ENCODE measurements around the gene SMYD1. TPM values are rescaled to one million over a fixed set of nuclear protein-coding genes. Genes with fewer than 3 reads are reported as not detected.

SMYD1 gene
- total RNA-seq, 2 donors from 2014 or later = not detected

DNA sequence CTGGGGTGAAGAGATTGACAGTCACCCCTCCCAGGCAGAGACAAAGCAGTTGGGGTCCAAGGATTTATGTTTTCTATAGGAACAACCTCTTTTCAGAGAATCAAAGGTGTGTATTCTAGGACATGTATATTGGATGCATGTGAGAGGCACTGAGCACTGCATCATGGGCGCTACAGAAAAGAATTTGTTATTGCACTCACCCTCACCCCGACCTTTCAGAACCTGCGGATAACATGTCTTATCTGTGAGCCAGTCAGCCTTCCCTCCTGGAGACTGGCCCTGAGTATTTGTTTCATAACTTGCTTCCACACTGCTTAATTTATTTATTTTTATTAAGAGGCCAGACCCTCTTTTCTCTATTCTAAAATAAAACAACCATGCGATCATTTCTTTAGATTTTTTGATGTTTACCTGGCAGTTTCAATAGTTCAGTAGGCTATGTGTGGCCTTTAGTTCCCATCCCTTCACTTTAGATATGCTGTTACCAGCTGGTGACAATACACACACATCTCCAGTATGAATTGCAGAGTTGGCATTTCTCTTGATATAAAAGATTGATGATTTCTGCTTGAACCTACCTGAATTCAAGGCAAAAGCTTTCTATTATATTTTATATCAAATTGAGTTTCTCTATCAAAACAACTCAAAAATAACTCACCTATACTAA, 30.4 kb downstream of the SMYD1 start:
- H3K9me3 ChIP-seq = no peaks in the 10 kb centered on the region
- TF ChIP-seq, protein P1, sequence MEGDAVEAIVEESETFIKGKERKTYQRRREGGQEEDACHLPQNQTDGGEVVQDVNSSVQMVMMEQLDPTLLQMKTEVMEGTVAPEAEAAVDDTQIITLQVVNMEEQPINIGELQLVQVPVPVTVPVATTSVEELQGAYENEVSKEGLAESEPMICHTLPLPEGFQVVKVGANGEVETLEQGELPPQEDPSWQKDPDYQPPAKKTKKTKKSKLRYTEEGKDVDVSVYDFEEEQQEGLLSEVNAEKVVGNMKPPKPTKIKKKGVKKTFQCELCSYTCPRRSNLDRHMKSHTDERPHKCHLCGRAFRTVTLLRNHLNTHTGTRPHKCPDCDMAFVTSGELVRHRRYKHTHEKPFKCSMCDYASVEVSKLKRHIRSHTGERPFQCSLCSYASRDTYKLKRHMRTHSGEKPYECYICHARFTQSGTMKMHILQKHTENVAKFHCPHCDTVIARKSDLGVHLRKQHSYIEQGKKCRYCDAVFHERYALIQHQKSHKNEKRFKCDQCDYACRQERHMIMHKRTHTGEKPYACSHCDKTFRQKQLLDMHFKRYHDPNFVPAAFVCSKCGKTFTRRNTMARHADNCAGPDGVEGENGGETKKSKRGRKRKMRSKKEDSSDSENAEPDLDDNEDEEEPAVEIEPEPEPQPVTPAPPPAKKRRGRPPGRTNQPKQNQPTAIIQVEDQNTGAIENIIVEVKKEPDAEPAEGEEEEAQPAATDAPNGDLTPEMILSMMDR (IDR thresholded peaks at IDR 0.05) = no peak
- ATAC-seq (ENCODE audit: insufficient number of reproducible peaks, low FRiP score, low read depth) = no peak
- no peak for DNase-seq (ENCODE audit: low spot score)
- H3K27me3 ChIP-seq (replicated peaks; ENCODE audit: insufficient read depth) = no peaks in the 10 kb centered on the region
- H3K27ac ChIP-seq = no peak overlapping the region
- no peaks in the 10 kb centered on the region for H3K4me1 ChIP-seq (ENCODE audit: control insufficient read depth in 1 of 2, low read depth in 2 of 2)
- H3K36me3 ChIP-seq = no peaks in the 10 kb centered on the region
- H3K4me3 ChIP-seq = no peak overlapping the region

DNA sequence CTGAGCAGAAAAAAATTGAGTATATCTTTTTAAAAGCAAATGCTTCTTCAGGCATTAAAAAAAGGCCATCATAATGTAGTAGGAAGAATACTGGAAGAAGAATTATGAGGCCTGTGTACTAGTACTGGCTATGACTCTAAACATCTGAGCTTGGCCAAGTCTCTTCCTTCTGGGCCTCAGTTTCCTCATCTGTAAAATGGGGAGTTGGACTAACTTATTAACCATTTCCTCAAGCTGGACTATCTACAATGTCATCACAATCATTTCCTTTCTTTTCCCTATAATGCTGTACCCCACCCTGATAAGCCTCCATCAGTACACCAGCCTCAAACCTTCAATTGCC, 30.9 kb downstream of the SMYD1 start:
- H3K27me3 ChIP-seq (replicated peaks; ENCODE audit: insufficient read depth) = no peaks in the 10 kb centered on the region
- no peak for ATAC-seq (ENCODE audit: insufficient number of reproducible peaks, low FRiP score, low read depth)
- H3K36me3 ChIP-seq = no peaks in the 10 kb centered on the region
- no peak overlapping the region for H3K4me3 ChIP-seq
- no peaks in the 10 kb centered on the region for H3K9me3 ChIP-seq
- no peak for DNase-seq (ENCODE audit: low spot score)
- no peaks in the 10 kb centered on the region for H3K4me1 ChIP-seq (ENCODE audit: control insufficient read depth in 1 of 2, low read depth in 2 of 2)
- H3K27ac ChIP-seq = no peak overlapping the region
- TF ChIP-seq, protein P1 (IDR thresholded peaks at IDR 0.05) = no peak

DNA sequence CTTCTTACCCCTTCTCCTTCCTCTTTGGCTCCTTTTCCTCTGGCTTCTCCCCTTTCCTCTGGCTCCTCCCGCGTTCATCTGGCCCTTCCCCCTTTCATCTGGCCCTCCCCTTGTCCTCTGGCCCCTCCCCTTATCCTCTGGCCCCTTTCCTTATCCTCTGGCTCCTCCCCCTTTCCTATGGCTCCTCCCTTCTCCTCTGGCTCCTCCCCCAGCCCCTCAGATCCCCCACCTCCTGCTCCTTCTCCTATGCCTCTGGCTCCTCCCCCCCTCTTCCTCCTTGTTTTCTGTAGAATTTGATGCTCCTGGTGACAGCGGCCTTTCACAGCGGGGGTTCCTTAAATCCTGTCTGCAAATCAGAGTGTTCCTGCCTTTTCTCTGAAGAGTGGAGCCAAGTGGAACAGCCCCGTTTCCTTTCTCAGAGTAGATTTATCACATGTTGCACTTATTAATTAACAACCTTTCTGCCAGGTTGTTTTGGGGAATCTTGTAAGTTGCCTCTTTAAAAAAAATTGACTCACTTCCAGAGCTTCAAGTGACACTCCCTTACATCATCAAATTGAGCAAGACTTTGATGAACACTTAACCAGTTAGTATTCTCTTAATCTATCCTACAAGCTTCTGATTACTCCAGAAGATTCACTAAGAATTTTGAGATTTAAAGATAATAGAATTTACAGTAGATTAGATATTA, 32.3 kb downstream of the SMYD1 start:
- H3K27me3 ChIP-seq (replicated peaks; ENCODE audit: insufficient read depth) = no peaks in the 10 kb centered on the region
- DNase-seq (ENCODE audit: low spot score) (no peak), ATAC-seq (ENCODE audit: insufficient number of reproducible peaks, low FRiP score, low read depth) (no peak)
- no peaks in the 10 kb centered on the region for H3K9me3 ChIP-seq
- H3K4me3 ChIP-seq = no peak overlapping the region
- TF ChIP-seq, protein P1 (IDR thresholded peaks at IDR 0.05) = no peak
- H3K27ac ChIP-seq = no peak overlapping the region
- no peaks in the 10 kb centered on the region for H3K4me1 ChIP-seq (ENCODE audit: control insufficient read depth in 1 of 2, low read depth in 2 of 2)
- H3K36me3 ChIP-seq = no peaks in the 10 kb centered on the region

DNA sequence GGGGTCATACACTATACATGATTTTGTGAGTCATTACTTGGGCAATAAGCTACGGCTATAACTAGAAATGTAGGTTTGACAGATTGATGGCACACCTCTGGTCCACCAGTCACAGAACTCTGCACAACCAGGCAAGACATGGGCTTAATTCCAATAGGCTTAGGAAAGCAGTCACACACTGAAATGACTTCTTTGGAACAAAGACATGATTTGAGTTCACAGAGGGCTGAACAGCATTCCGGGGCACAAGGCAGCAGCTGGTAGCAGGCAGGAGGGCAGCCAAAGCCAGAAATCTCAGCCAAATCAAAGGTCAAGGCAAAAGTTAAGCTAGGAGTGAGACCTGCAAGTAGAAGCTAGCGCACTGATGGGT, 32.8 kb downstream of the SMYD1 start:
- Histone ChIP-seq H3K9me3 (no peaks in the 10 kb centered on the region), H3K27ac (no peak overlapping the region), H3K4me1 (ENCODE audit: control insufficient read depth in 1 of 2, low read depth in 2 of 2) (no peaks in the 10 kb centered on the region), H3K36me3 (no peaks in the 10 kb centered on the region), H3K27me3 (replicated peaks; ENCODE audit: insufficient read depth) (no peaks in the 10 kb centered on the region), H3K4me3 (no peak overlapping the region)
- no peak for ATAC-seq (ENCODE audit: insufficient number of reproducible peaks, low FRiP score, low read depth)
- TF ChIP-seq, protein P1 (IDR thresholded peaks at IDR 0.05) = no peak
- DNase-seq (ENCODE audit: low spot score) = no peak

DNA sequence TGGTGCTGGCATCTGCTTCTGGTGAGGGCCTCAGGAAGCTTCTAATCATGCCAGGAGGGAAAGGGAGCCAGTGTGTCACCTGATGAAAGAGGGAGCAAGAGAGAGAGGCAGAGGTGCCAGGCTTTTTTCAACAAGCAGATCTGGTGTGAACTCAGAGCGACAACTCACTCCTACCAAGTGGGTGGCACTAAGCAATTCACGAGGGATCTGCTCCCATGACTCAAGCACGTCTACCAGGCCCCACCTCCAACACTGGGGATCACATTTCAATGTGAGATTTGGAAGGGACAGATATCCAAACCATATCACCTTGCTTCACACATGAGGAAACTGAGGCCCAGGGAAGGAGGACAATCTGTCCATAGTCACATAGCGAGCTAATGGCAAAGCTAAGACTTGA, 41.2 kb downstream of the SMYD1 start:
- ATAC-seq (ENCODE audit: insufficient number of reproducible peaks, low FRiP score, low read depth) (no peak), DNase-seq (ENCODE audit: low spot score) (no peak)
- H3K9me3 ChIP-seq = no peaks in the 10 kb centered on the region
- TF ChIP-seq, protein P1 (IDR thresholded peaks at IDR 0.05) = no peak
- no peaks in the 10 kb centered on the region for H3K36me3 ChIP-seq
- H3K27ac ChIP-seq = no peak overlapping the region
- no peaks in the 10 kb centered on the region for H3K4me1 ChIP-seq (ENCODE audit: control insufficient read depth in 1 of 2, low read depth in 2 of 2)
- no peak overlapping the region for H3K4me3 ChIP-seq
- H3K27me3 ChIP-seq (replicated peaks; ENCODE audit: insufficient read depth) = no peaks in the 10 kb centered on the region

Data from thoracic aorta (tissue), 2 donors.